HG02973 (cell line): ENCODE data around the gene ITPKB.
"Not testable (repeated sequence)": the region's sequence is repeated elsewhere in the genome, so short reads cannot be mapped to it uniquely, and the experiment has no call there.

Source experiments
- ATAC-seq: cut with Tn5 transposase; IDR thresholded peaks from one replicate; pipeline ENCODE4 v1.9.1; 2021; ENCODE audit warnings: moderate library complexity; ENCODE audit not compliant: unreplicated experiment

ITPKB gene

GRCh38 chr1:226761322-226761721, 22.2 kb upstream of the ITPKB start:
- ATAC-seq, result no peak

- ATAC-seq, result no peak
These were observed 15.9 kb upstream of the ITPKB start for GRCh38 chr1:226754793-226755533.

- no peak for ATAC-seq
These were observed 15.0 kb upstream of the ITPKB start for GRCh38 chr1:226754097-226754496.

- ATAC-seq, result no peak
These were observed 12.6 kb upstream of the ITPKB start for GRCh38 chr1:226751703-226752102.

GRCh38 chr1:226751214-226751613, 12.1 kb upstream of the ITPKB start:
- no peak for ATAC-seq

- ATAC-seq, result no peak
These were observed 10.4 kb upstream of the ITPKB start for GRCh38 chr1:226749467-226749866.

GRCh38 chr1:226748306-226748705, 9.2 kb upstream of the ITPKB start:
- no peak for ATAC-seq

- ATAC-seq, result not testable (repeated sequence)
These were observed 8.6 kb upstream of the ITPKB start for GRCh38 chr1:226747519-226748263.

- ATAC-seq, result no peak
These were observed 4.2 kb upstream of the ITPKB start for GRCh38 chr1:226743259-226743658.

- ATAC-seq, result no peak
These were observed 1.9 kb upstream of the ITPKB start for GRCh38 chr1:226741009-226741408.

- no peak for ATAC-seq
These were observed 599 bp upstream of the ITPKB start for GRCh38 chr1:226739696-226740065.

- ATAC-seq, result peak; percentile 28
These were observed 574 bp downstream of the ITPKB start for GRCh38 chr1:226738421-226738994.

- peak; percentile 23 for ATAC-seq
These were observed 1.2 kb downstream of the ITPKB start for GRCh38 chr1:226737819-226738420.

- peak; percentile 35 for ATAC-seq
These were observed 1.9 kb downstream of the ITPKB start for GRCh38 chr1:226736908-226737818.

GRCh38 chr1:226736001-226736907, 2.8 kb downstream of the ITPKB start:
- no peak for ATAC-seq

GRCh38 chr1:226735576-226735975, 3.5 kb downstream of the ITPKB start:
- ATAC-seq, result no peak

GRCh38 chr1:226734611-226735153, 4.4 kb downstream of the ITPKB start:
- no peak for ATAC-seq

- ATAC-seq, result no peak
These were observed 5.2 kb downstream of the ITPKB start for GRCh38 chr1:226733876-226734275.

- no peak for ATAC-seq
These were observed 5.8 kb downstream of the ITPKB start for GRCh38 chr1:226733304-226733703.
